Vein endothelial cell (primary cell): ENCODE results near the gene PTPMT1. TPM values are rescaled to one million over a fixed set of nuclear protein-coding genes. Genes with fewer than 3 reads are reported as not detected.

Experiments used
- small RNA-seq: library from RNA; depleted of rRNA; stranded (forward); fragments of <200 nt; gene quantifications from one replicate; pipeline ENCODE3, GENCODE V24; 2012
- total RNA-seq: library from RNA; depleted of rRNA; stranded (reverse); fragments of >200 nt; gene quantifications from 2 replicates; pipeline ENCODE4 v1.2.3, GENCODE V29; 2012

PTPMT1 gene
- total RNA-seq, result 60.3 and 73.8 TPM in 2 replicates

GRCh38 chr11:47565340-47566148, at the start of gene PTPMT1:
PTPMT1 (plus strand) TSS chr11:47565599; CDS start chr11:47565623, 24 bp downstream.

GRCh38 chr11:47552566-47553405, 12.6 kb upstream of the PTPMT1 start, which contains the start of gene CELF1:
CELF1 (minus strand) TSS chr11:47553132; CDS start chr11:47499523, 53,609 bp downstream.

GRCh38 chr11:47578524-47579494, 13.4 kb downstream of the PTPMT1 start, which contains the start of the genes KBTBD4 and NDUFS3:
KBTBD4 (minus strand) TSS chr11:47578970; CDS start chr11:47578951, 19 bp downstream.
NDUFS3 (plus strand) TSS chr11:47579074; CDS start chr11:47579092, 18 bp downstream.

GRCh38 chr11:47586098-47586855, 20.9 kb downstream of the PTPMT1 start, which contains the start of gene FAM180B:
FAM180B (plus strand) TSS chr11:47586678; CDS start chr11:47586769, 91 bp downstream.

GRCh38 chr11:47593934-47594855, 28.8 kb downstream of the PTPMT1 start, which contains the start of gene C1QTNF4:
C1QTNF4 (minus strand) TSS chr11:47594411; CDS start chr11:47590810, 3,601 bp downstream.

Small RNAs within 50 kb of the gene (small RNA-seq; reads per million reads assigned to genes)
- gene RN7SL652P (0.13 reads per million), gene RNU5E-10P (not detected)

Other genes starting within 250 kb of the PTPMT1 start
- gene MYBPC3, start 212.9 kb upstream of the PTPMT1 start, total RNA-seq, result not detected in 2 replicates
- gene SPI1, start 187.1 kb upstream of the PTPMT1 start, total RNA-seq, result under 0.01 TPM in 1 of 2 replicates, not detected in the other
- gene SLC39A13, start 157.0 kb upstream of the PTPMT1 start, total RNA-seq, result 63.6 and 80.4 TPM in 2 replicates
- 160 and 189 TPM in 2 replicates for gene PSMC3, start 139.2 kb upstream of the PTPMT1 start, total RNA-seq
- gene RAPSN, start 116.5 kb upstream of the PTPMT1 start, total RNA-seq, result 0.29 and 0.33 TPM in 2 replicates
- gene CELF1, start 12.5 kb upstream of the PTPMT1 start, total RNA-seq, result 118 and 119 TPM in 2 replicates
- 27.4 and 29.6 TPM in 2 replicates for gene KBTBD4, start 13.4 kb downstream of the PTPMT1 start, total RNA-seq
- gene NDUFS3, start 13.5 kb downstream of the PTPMT1 start, total RNA-seq, result 54.5 and 63.2 TPM in 2 replicates
- not detected in 2 replicates for gene FAM180B, start 21.1 kb downstream of the PTPMT1 start, total RNA-seq
- gene C1QTNF4, start 28.8 kb downstream of the PTPMT1 start, total RNA-seq, result 0.10 and 0.33 TPM in 2 replicates
- gene MTCH2, start 77.0 kb downstream of the PTPMT1 start, total RNA-seq, result 59.4 and 100 TPM in 2 replicates
- gene AGBL2, start 149.8 kb downstream of the PTPMT1 start, total RNA-seq, result 0.10 and 3.6 TPM in 2 replicates
- gene FNBP4, start 201.7 kb downstream of the PTPMT1 start, total RNA-seq, result 90.2 and 118 TPM in 2 replicates